ENCODE data around the gene CYSTM1.
A peak's percentile ranks its signal among the peaks of the same experiment; 100 is the strongest.

CYSTM1 gene

GRCh38 chr5:140157032-140157781 is 17.8 kb upstream of the CYSTM1 start:
- DNase-seq (ENCODE audit: insufficient read length, low spot score) (peak; percentile 85), FAIRE-seq (peak; percentile 52)

GRCh38 chr5:140159014-140159927 is 15.7 kb upstream of the CYSTM1 start:
- no peak for FAIRE-seq
- no peak for TF ChIP-seq POLR2A (IDR thresholded peaks at IDR 0.05; ENCODE audit: low read depth, low read length)

More at GRCh38 chr5:140157032-140157781, 17.8 kb upstream of the CYSTM1 start:
- no peak for TF ChIP-seq POLR2A (IDR thresholded peaks at IDR 0.05; ENCODE audit: low read depth, low read length)

DNA sequence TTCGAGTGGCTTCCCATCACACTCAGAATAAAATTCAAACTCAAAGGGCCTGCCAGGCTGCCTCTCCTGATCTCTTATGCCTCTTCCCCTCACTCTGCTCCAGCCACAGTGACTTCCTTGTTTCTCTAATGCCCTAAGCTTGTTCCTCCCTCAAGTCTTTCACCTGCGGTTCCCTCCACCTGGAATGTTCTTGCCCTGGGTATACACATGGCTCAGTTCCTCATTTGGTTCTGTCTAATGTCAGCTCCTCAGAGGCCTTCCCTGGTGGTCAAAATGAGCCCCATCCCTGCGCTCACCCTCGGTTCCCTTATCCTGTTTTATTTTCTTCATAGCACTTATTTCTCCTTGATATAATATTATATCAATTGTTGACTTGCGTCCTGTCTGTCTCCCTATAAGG is 12.7 kb upstream of the CYSTM1 start:
- no peak for FAIRE-seq
- DNase-seq (ENCODE audit: insufficient read length, low spot score): no peak
- no peak for TF ChIP-seq POLR2A (IDR thresholded peaks at IDR 0.05; ENCODE audit: low read depth, low read length)

More at GRCh38 chr5:140159014-140159927, 15.7 kb upstream of the CYSTM1 start:
- no peak for DNase-seq (ENCODE audit: insufficient read length, low spot score)

- no peak for FAIRE-seq
- no peak for TF ChIP-seq POLR2A (IDR thresholded peaks at IDR 0.05; ENCODE audit: low read depth, low read length)
Observed at GRCh38 chr5:140162781-140163180, 12.2 kb upstream of the CYSTM1 start.

GRCh38 chr5:140165101-140165922 is 9.7 kb upstream of the CYSTM1 start:
- no peak for FAIRE-seq

More at GRCh38 chr5:140162781-140163180, 12.2 kb upstream of the CYSTM1 start:
- no peak for DNase-seq (ENCODE audit: insufficient read length, low spot score)

GRCh38 chr5:140165923-140166270 is 9.1 kb upstream of the CYSTM1 start:
- FAIRE-seq: no peak
- no peak for TF ChIP-seq POLR2A (IDR thresholded peaks at IDR 0.05; ENCODE audit: low read depth, low read length)
- no peak for DNase-seq (ENCODE audit: insufficient read length, low spot score)

More at GRCh38 chr5:140165101-140165922, 9.7 kb upstream of the CYSTM1 start:
- DNase-seq (ENCODE audit: insufficient read length, low spot score): no peak
- TF ChIP-seq POLR2A (IDR thresholded peaks at IDR 0.05; ENCODE audit: low read depth, low read length): no peak

- DNase-seq (ENCODE audit: insufficient read length, low spot score): no peak
- no peak for TF ChIP-seq POLR2A (IDR thresholded peaks at IDR 0.05; ENCODE audit: low read depth, low read length)
- no peak for FAIRE-seq
Observed at GRCh38 chr5:140166911-140167310, 8.1 kb upstream of the CYSTM1 start.

DNA sequence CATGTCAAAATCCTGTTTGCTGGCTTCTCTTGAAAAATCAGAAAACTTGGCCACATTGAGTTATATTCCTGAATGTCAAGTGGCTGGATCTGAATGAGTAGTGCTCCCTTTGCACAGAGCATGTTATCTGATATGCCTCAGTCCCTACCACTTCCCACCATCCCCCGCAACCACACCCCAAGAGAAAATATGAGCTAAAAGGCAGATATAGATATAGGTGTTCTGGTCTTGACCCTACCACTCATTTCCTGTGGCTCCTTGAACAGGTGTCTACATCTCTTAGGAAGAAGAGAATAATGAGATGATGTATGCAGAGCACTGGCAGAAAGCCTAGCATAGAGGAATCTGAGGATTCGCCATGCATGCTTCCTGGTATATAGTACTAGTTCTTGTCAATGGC is 6.6 kb upstream of the CYSTM1 start:
- TF ChIP-seq POLR2A (IDR thresholded peaks at IDR 0.05; ENCODE audit: low read depth, low read length): no peak
- no peak for FAIRE-seq

DNA sequence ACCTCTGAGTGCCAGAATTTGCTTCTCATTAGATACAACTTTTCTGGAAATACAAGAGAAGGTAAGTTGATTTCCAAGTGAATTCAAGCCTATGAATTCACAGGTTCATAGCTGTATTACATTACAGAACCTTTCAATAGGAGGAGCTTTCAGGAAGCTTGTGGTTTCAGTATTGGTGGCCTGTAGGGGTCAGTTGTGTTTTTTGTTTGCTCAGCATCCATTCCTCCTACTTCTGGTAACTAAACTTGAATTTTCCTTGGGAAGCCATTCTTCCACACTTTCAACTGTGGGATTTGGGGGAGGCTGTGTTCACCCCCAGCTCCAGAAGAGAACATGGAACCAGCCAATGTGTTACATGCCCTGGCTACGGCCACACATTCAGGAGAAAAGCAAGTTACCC is 5.6 kb upstream of the CYSTM1 start:
- TF ChIP-seq POLR2A (IDR thresholded peaks at IDR 0.05; ENCODE audit: low read depth, low read length): no peak
- DNase-seq (ENCODE audit: insufficient read length, low spot score) (no peak), FAIRE-seq (no peak)

More for the DNA sequence above, 6.6 kb upstream of the CYSTM1 start:
- DNase-seq (ENCODE audit: insufficient read length, low spot score): no peak

DNA sequence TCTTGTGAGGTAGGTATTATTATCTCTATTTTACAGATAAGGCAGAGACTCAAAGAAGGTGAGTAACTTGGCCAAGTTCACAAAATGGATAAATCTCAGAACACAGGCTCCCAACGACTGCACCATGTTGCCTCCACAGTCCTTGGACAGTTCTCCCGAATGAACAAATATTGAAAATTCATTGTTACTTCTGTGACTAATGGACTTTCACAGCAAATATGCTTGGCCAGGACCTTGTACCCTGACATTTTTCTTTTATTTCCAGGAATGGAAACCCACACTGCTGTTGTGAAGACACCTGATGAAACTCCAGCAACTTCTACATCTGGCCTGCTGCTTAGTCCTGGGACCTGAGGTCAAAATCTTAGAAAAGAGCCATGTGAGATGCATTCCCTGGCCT is 2.5 kb upstream of the CYSTM1 start:
- FAIRE-seq (no peak), DNase-seq (ENCODE audit: insufficient read length, low spot score) (no peak)
- no peak for TF ChIP-seq POLR2A (IDR thresholded peaks at IDR 0.05; ENCODE audit: low read depth, low read length)

DNA sequence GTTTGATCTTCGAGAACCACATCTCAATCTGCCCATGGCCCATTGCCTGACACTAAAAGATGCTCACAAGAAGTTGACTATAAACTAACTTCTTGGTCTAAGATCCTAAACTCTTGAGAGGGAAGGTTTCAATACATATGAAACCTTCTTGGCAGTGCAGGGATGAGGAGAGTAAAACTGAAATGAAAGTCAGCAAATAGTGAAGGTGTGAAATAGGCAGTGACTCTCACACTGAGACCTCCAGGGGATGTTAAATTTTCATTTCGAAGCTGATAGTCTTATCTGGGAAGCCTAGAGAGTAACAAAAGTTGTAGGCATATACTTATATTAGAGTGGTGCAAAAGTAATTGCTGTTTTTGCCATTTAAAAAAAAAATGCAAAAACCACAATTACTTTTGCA is 974 bp upstream of the CYSTM1 start:
- FAIRE-seq (no peak), DNase-seq (ENCODE audit: insufficient read length, low spot score) (no peak)
- TF ChIP-seq POLR2A (IDR thresholded peaks at IDR 0.05; ENCODE audit: low read depth, low read length): no peak

DNA sequence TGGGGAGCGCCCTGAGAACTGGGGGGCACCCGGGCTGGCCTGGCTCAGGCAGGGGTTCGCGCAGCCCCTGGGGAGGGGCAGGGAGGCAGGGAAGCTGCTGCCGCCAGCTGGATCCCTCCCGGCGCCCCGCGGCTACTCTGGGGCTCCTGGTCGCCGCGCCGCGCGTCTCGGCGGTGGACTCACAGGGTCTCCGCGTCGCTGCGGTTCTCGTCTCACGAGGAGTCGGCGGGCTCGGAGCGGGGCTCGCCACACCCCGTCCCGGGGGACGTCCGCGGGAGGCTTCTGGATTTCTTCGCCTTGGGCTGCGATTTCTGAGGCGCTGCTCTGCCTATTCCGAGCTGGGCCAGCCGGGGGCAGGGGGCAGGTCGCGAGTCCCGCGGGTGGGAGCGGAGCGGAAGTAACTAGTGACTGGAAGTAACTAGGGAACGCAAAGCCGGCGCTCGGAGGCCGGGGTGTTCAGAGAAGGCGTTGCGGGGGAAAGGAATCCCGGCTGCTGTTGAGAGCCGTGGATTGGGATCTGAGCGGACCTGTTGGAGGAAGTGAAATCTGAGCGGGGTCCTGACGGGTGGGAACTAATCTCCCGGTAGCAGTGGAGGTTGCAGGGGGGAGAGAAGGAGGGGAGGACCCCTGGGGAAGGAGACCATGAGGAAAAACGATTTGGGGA is 511 bp downstream of the CYSTM1 start:
- FAIRE-seq (no peak), DNase-seq (ENCODE audit: insufficient read length, low spot score) (peak; percentile 61)

DNA sequence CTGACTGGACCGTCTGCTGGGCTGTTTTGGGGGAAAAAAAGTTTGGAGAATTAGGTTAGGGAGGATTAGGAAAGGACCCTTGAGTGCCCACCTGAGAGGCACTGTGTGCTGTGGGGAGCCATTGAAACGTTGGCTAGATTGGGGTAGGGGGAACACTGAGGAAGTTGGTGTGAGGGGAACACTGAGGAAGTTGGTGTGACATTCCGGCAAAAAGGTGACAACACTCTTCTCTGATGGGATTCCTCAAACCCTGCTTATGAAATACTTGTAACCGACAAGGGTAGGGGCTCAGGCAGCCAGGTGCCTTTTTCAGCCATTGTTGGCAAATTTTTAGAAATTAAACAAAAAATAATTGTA is 1.0 kb downstream of the CYSTM1 start:
- no peak for TF ChIP-seq POLR2A (IDR thresholded peaks at IDR 0.05; ENCODE audit: low read depth, low read length)
- DNase-seq (ENCODE audit: insufficient read length, low spot score) (no peak), FAIRE-seq (no peak)

More for the DNA sequence above, 511 bp downstream of the CYSTM1 start:
- TF ChIP-seq POLR2A (IDR thresholded peaks at IDR 0.05; ENCODE audit: low read depth, low read length): no peak

Data from H54 (cell line).